Urothelium cell line (cell line): ENCODE measurements around the gene PMCH.
"Not testable (repeated sequence)": the region's sequence is repeated elsewhere in the genome, so short reads cannot be mapped to it uniquely, and the experiment has no call there.

Source experiments
- DNase-seq: peaks from one replicate; pipeline ENCODE4 v3.0.0; 2011; ENCODE audit warnings: low spot score, mixed read lengths
- FAIRE-seq: peaks from 2 replicates; lab custom pipeline; 2011; peaks lifted over from hg19 to GRCh38; lab: Jason Lieb, UNC

PMCH gene

GRCh38 chr12:102197789-102198188 lies at the start of gene PMCH:
TSS of gene PMCH (minus strand) at chr12:102197833. CDS start at chr12:102197770, 63 bp downstream.
- FAIRE-seq, result no peak
- no peak for DNase-seq

GRCh38 chr12:102240859-102241258 lies 43.2 kb upstream of the PMCH start:
- not testable (repeated sequence) for FAIRE-seq, DNase-seq

GRCh38 chr12:102234599-102234998 lies 37.0 kb upstream of the PMCH start:
- FAIRE-seq, result no peak
- no peak for DNase-seq

- DNase-seq, result no peak
Observed at GRCh38 chr12:102232446-102232845, 34.8 kb upstream of the PMCH start.

GRCh38 chr12:102232036-102232435 lies 34.4 kb upstream of the PMCH start:
- FAIRE-seq, result no peak

More at GRCh38 chr12:102232446-102232845, 34.8 kb upstream of the PMCH start:
- no peak for FAIRE-seq

GRCh38 chr12:102227954-102228353 lies 30.3 kb upstream of the PMCH start:
- FAIRE-seq (no peak), DNase-seq (no peak)

More at GRCh38 chr12:102232036-102232435, 34.4 kb upstream of the PMCH start:
- DNase-seq, result no peak

GRCh38 chr12:102220736-102221135 lies 23.1 kb upstream of the PMCH start:
- FAIRE-seq, result no peak
- no peak for DNase-seq

GRCh38 chr12:102215992-102216691 lies 18.5 kb upstream of the PMCH start:
- FAIRE-seq (no peak), DNase-seq (no peak)

GRCh38 chr12:102204025-102204424 lies 6.4 kb upstream of the PMCH start:
- DNase-seq (no peak), FAIRE-seq (no peak)

GRCh38 chr12:102202556-102202955 lies 4.9 kb upstream of the PMCH start:
- FAIRE-seq (no peak), DNase-seq (no peak)

GRCh38 chr12:102201436-102202061 lies 3.9 kb upstream of the PMCH start:
- DNase-seq, result no peak
- no peak for FAIRE-seq

- FAIRE-seq (no peak), DNase-seq (no peak)
Observed at GRCh38 chr12:102195826-102196225, 1.8 kb downstream of the PMCH start.

- DNase-seq (no peak), FAIRE-seq (no peak)
Observed at GRCh38 chr12:102182635-102183034, 15.0 kb downstream of the PMCH start.

- FAIRE-seq (no peak), DNase-seq (no peak)
Observed at GRCh38 chr12:102174761-102175160, 22.9 kb downstream of the PMCH start.

- FAIRE-seq (no peak), DNase-seq (no peak)
Observed at GRCh38 chr12:102174117-102174516, 23.5 kb downstream of the PMCH start.

- DNase-seq (no peak), FAIRE-seq (no peak)
Observed at GRCh38 chr12:102172436-102172835, 25.2 kb downstream of the PMCH start.

- FAIRE-seq (no peak), DNase-seq (no peak)
Observed at GRCh38 chr12:102171951-102172350, 25.7 kb downstream of the PMCH start.

- FAIRE-seq, result no peak
- DNase-seq, result peak; percentile 6
Observed at GRCh38 chr12:102169922-102170621, 27.6 kb downstream of the PMCH start.

- FAIRE-seq, result no peak
- DNase-seq, result no peak
Observed at GRCh38 chr12:102167821-102168604, 29.6 kb downstream of the PMCH start.

GRCh38 chr12:102163383-102163782 lies 34.2 kb downstream of the PMCH start:
- no peak for DNase-seq
- no peak for FAIRE-seq

GRCh38 chr12:102155206-102155605 lies 42.4 kb downstream of the PMCH start:
- not testable (repeated sequence) for FAIRE-seq, DNase-seq
